Endothelial cell of umbilical vein (primary cell): Measurements from ENCODE around the gene GSG1L.

Experiments
- CTCF ChIP-seq, 2 donors: IDR thresholded peaks; 1 replicate in 1 of 2; 2 replicates in 1 of 2; pipeline ENCODE4 v1.5.1; 2011; ENCODE audit warnings: low read length in 2 of 2, mild to moderate bottlenecking in 2 of 2, moderate library complexity in 2 of 2, control low read depth in 1 of 2, inconsistent platforms in 1 of 2, low read depth in 1 of 2; ENCODE audit not compliant: insufficient read depth in 1 of 2; ENCODE audit errors: extremely low read depth in 1 of 2
- EZH2 ChIP-seq: IDR thresholded peaks from 2 replicates; pipeline ENCODE4 v1.6.1; 2012; ENCODE audit warnings: borderline replicate concordance, low read depth, mild to moderate bottlenecking, moderate library complexity, low read length, inconsistent platforms; ENCODE audit not compliant: severe bottlenecking
- GATA2 ChIP-seq: IDR thresholded peaks from 2 replicates; pipeline ENCODE4 v1.7.0; 2011; ENCODE audit warnings: low read depth, mild to moderate bottlenecking, moderate library complexity, mixed read lengths, low read length; ENCODE audit not compliant: insufficient read length, insufficient read depth
- MAX ChIP-seq: IDR thresholded peaks from 2 replicates; pipeline ENCODE4 v1.6.1; 2011; ENCODE audit not compliant: insufficient read depth, insufficient read length
- MYC ChIP-seq: IDR thresholded peaks from one replicate; pipeline ENCODE4 v1.6.1; 2011; ENCODE audit warnings: mild to moderate bottlenecking, low read depth, low read length
- POLR2A ChIP-seq: IDR thresholded peaks from 2 replicates; pipeline ENCODE4 v1.6.1; 2012; ENCODE audit warnings: low read depth, mild to moderate bottlenecking, control low read depth, low read length
- POLR2AphosphoS5 ChIP-seq: IDR thresholded peaks from 2 replicates; pipeline ENCODE4 v1.6.1; 2012; ENCODE audit warnings: low read depth, mild to moderate bottlenecking, control low read depth, low read length, moderate library complexity; ENCODE audit not compliant: insufficient read depth

DNA sequence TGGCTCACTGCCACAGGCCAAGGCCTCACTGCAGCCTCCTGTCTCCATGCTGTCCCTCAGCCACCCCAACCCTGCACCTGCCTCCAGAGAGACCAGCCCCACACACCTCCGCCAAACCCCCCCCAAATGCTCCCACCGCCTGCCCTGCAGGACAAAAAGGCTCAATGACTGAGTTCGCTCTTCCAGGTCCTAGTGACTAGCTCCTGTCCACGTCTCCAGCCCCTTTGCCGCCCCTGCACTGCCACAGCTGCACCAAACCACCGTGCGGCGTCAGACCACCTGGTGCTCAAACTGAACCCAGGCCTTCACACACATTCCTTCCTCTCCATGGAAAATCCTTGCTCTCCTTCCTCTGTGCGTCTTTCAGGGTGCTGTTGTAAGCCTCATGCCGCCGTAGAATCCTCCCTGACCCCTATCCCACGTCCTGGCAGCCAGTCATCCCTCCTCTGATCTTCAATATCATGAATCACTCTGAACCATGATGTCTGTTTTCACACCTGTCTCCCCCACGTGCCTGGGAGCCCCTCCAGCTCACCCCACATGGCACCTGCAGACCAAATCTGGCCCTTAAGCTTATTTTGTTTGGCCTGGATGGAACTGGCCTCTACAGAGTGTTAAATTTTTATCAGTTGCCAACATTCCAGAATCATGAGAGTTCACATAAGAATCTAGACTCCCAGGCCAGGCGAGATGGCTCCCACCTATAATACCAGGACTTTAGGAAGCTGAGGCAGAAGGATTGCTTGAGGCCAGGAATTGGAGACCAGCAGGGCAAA lies 4.3 kb upstream of the GSG1L start:
- TF ChIP-seq CTCF (IDR thresholded peaks at IDR 0.05; ENCODE audit: extremely low read depth in 1 of 2, insufficient read depth in 1 of 2, low read depth in 1 of 2, low read length in 2 of 2) (no peak), EZH2 (no peak), POLR2A (no peak), POLR2AphosphoS5 (no peak), MYC (no peak), MAX (no peak), GATA2 (no peak)
